ENCODE data around the gene C16orf96. TPM values are rescaled to one million over a fixed set of nuclear protein-coding genes. Genes with fewer than 3 reads are reported as not detected.
A peak's percentile ranks its signal among the peaks of the same experiment; 100 is the strongest.

The C16orf96 gene
- total and polyA plus RNA-seq, 5 donors from 2014 or later: 0.17 TPM; not detected in 4

GRCh38 chr16:4607841-4608703, 51.9 kb downstream of the C16orf96 start:
- Histone ChIP-seq H3K4me3 (ENCODE audit: low read depth, low read length) (no peak overlapping the region), H3K4me1 (ENCODE audit: control insufficient read depth, insufficient read depth, low read length, poor library complexity, severe bottlenecking) (peaks cover 14% of the 10 kb centered on the region), H3K36me3 (ENCODE audit: control insufficient read depth, insufficient read depth, low read length) (peaks cover 10% of the 10 kb centered on the region), H3K27me3 (ENCODE audit: control insufficient read depth, insufficient read depth, low read length) (no peaks in the 10 kb centered on the region), H3K27ac (ENCODE audit: insufficient read depth, low read length, poor library complexity, severe bottlenecking) (no peak overlapping the region), H3K9me3 (ENCODE audit: control insufficient read depth in 2 of 2, low read length in 2 of 2) (no peaks in the 10 kb centered on the region)
- peak overlapping the region in 2 of 4 donors; percentile 47 to 49 for H3K4me3 Mint-ChIP-seq
- no peaks in the 10 kb centered on the region for H3K36me3 Mint-ChIP-seq
- H3K27ac Mint-ChIP-seq: peak overlapping the region in 1 of 3 donors; percentile 38
- no peaks in the 10 kb centered on the region for H3K9me3 Mint-ChIP-seq
- ATAC-seq (ENCODE audit: low read depth in 2 of 2) (no peak), DNase-seq (no peak)
- no peaks in the 10 kb centered on the region for H3K27me3 Mint-ChIP-seq
- peaks cover 0 to 15% (median 0%) of the 10 kb centered on the region in 4 donors for H3K4me1 Mint-ChIP-seq

- Mint-ChIP-seq H3K27ac (peak overlapping the region in 1 of 3 donors; percentile 38), H3K27me3 (no peaks in the 10 kb centered on the region), H3K36me3 (no peaks in the 10 kb centered on the region), H3K4me3 (peak overlapping the region in 1 of 4 donors; percentile 49), H3K9me3 (no peaks in the 10 kb centered on the region), H3K4me1 (peaks cover 0 to 19% (median 0%) of the 10 kb centered on the region in 4 donors)
- Histone ChIP-seq H3K27me3 (ENCODE audit: control insufficient read depth, insufficient read depth, low read length) (no peaks in the 10 kb centered on the region), H3K36me3 (ENCODE audit: control insufficient read depth, insufficient read depth, low read length) (peaks cover 10% of the 10 kb centered on the region), H3K4me3 (ENCODE audit: low read depth, low read length) (no peak overlapping the region), H3K27ac (ENCODE audit: insufficient read depth, low read length, poor library complexity, severe bottlenecking) (no peak overlapping the region), H3K9me3 (ENCODE audit: control insufficient read depth in 2 of 2, low read length in 2 of 2) (no peaks in the 10 kb centered on the region), H3K4me1 (ENCODE audit: control insufficient read depth, insufficient read depth, low read length, poor library complexity, severe bottlenecking) (peaks cover 19% of the 10 kb centered on the region)
- DNase-seq (no peak), ATAC-seq (ENCODE audit: low read depth in 2 of 2) (no peak)
Observed at GRCh38 chr16:4608704-4608980, 52.5 kb downstream of the C16orf96 start.

GRCh38 chr16:4609200-4610010, 53.3 kb downstream of the C16orf96 start:
- DNase-seq (no peak), ATAC-seq (ENCODE audit: low read depth in 2 of 2) (no peak)
- Mint-ChIP-seq H3K4me3 (no peak overlapping the region), H3K27ac (no peak overlapping the region), H3K9me3 (no peaks in the 10 kb centered on the region), H3K27me3 (no peaks in the 10 kb centered on the region), H3K36me3 (no peaks in the 10 kb centered on the region), H3K4me1 (peaks cover 0 to 22% (median 0%) of the 10 kb centered on the region in 4 donors)
- no peaks in the 10 kb centered on the region for H3K9me3 ChIP-seq (ENCODE audit: control insufficient read depth in 2 of 2, low read length in 2 of 2)
- no peaks in the 10 kb centered on the region for H3K27me3 ChIP-seq (ENCODE audit: control insufficient read depth, insufficient read depth, low read length)
- no peak overlapping the region for H3K27ac ChIP-seq (ENCODE audit: insufficient read depth, low read length, poor library complexity, severe bottlenecking)
- peaks cover 23% of the 10 kb centered on the region for H3K4me1 ChIP-seq (ENCODE audit: control insufficient read depth, insufficient read depth, low read length, poor library complexity, severe bottlenecking)
- H3K36me3 ChIP-seq (ENCODE audit: control insufficient read depth, insufficient read depth, low read length): peaks cover 10% of the 10 kb centered on the region
- H3K4me3 ChIP-seq (ENCODE audit: low read depth, low read length): no peak overlapping the region

GRCh38 chr16:4610011-4611005, 54.2 kb downstream of the C16orf96 start:
- peaks cover 0 to 24% (median 0%) of the 10 kb centered on the region in 4 donors for H3K4me1 Mint-ChIP-seq
- no peaks in the 10 kb centered on the region for H3K9me3 Mint-ChIP-seq
- H3K4me3 Mint-ChIP-seq: no peak overlapping the region

GRCh38 chr16:4611337-4612021, 55.3 kb downstream of the C16orf96 start:
- Mint-ChIP-seq H3K27me3 (no peaks in the 10 kb centered on the region), H3K4me1 (peaks cover 0 to 35% (median 5%) of the 10 kb centered on the region in 4 donors), H3K4me3 (peak overlapping the region; percentile 7 to 63 (median 48)), H3K9me3 (no peaks in the 10 kb centered on the region), H3K36me3 (no peaks in the 10 kb centered on the region), H3K27ac (peak overlapping the region in 2 of 3 donors; percentile 51 to 84)
- Histone ChIP-seq H3K9me3 (ENCODE audit: control insufficient read depth in 2 of 2, low read length in 2 of 2) (no peaks in the 10 kb centered on the region), H3K4me3 (ENCODE audit: low read depth, low read length) (no peak overlapping the region), H3K27ac (ENCODE audit: insufficient read depth, low read length, poor library complexity, severe bottlenecking) (no peak overlapping the region), H3K27me3 (ENCODE audit: control insufficient read depth, insufficient read depth, low read length) (no peaks in the 10 kb centered on the region), H3K4me1 (ENCODE audit: control insufficient read depth, insufficient read depth, low read length, poor library complexity, severe bottlenecking) (peaks cover 37% of the 10 kb centered on the region), H3K36me3 (ENCODE audit: control insufficient read depth, insufficient read depth, low read length) (peaks cover 10% of the 10 kb centered on the region)
- ATAC-seq (ENCODE audit: low read depth in 2 of 2) (no peak), DNase-seq (no peak)

More at GRCh38 chr16:4610011-4611005, 54.2 kb downstream of the C16orf96 start:
- H3K27ac Mint-ChIP-seq: no peak overlapping the region
- ATAC-seq (ENCODE audit: low read depth in 2 of 2): no peak
- H3K36me3 Mint-ChIP-seq: no peaks in the 10 kb centered on the region
- no peak overlapping the region for H3K27ac ChIP-seq (ENCODE audit: insufficient read depth, low read length, poor library complexity, severe bottlenecking)
- no peaks in the 10 kb centered on the region for H3K9me3 ChIP-seq (ENCODE audit: control insufficient read depth in 2 of 2, low read length in 2 of 2)
- peaks cover 29% of the 10 kb centered on the region for H3K4me1 ChIP-seq (ENCODE audit: control insufficient read depth, insufficient read depth, low read length, poor library complexity, severe bottlenecking)
- H3K4me3 ChIP-seq (ENCODE audit: low read depth, low read length): no peak overlapping the region
- H3K27me3 Mint-ChIP-seq: no peaks in the 10 kb centered on the region
- DNase-seq: no peak
- H3K27me3 ChIP-seq (ENCODE audit: control insufficient read depth, insufficient read depth, low read length): no peaks in the 10 kb centered on the region
- peaks cover 10% of the 10 kb centered on the region for H3K36me3 ChIP-seq (ENCODE audit: control insufficient read depth, insufficient read depth, low read length)

- peaks cover 10% of the 10 kb centered on the region for H3K36me3 ChIP-seq (ENCODE audit: control insufficient read depth, insufficient read depth, low read length)
- peaks cover 47% of the 10 kb centered on the region for H3K4me1 ChIP-seq (ENCODE audit: control insufficient read depth, insufficient read depth, low read length, poor library complexity, severe bottlenecking)
- ATAC-seq (ENCODE audit: low read depth in 2 of 2) (no peak), DNase-seq (no peak)
- peaks cover 0 to 41% (median 8%) of the 10 kb centered on the region in 4 donors for H3K4me1 Mint-ChIP-seq
- no peaks in the 10 kb centered on the region for H3K9me3 ChIP-seq (ENCODE audit: control insufficient read depth in 2 of 2, low read length in 2 of 2)
- no peaks in the 10 kb centered on the region for H3K36me3 Mint-ChIP-seq
- no peak overlapping the region for H3K4me3 ChIP-seq (ENCODE audit: low read depth, low read length)
- H3K27ac ChIP-seq (ENCODE audit: insufficient read depth, low read length, poor library complexity, severe bottlenecking): no peak overlapping the region
- peak overlapping the region in 3 of 4 donors; percentile 32 to 88 (median 85) for H3K4me3 Mint-ChIP-seq
- no peaks in the 10 kb centered on the region for H3K9me3 Mint-ChIP-seq
- peak overlapping the region in 2 of 3 donors; percentile 52 to 63 for H3K27ac Mint-ChIP-seq
- H3K27me3 Mint-ChIP-seq: no peaks in the 10 kb centered on the region
- no peaks in the 10 kb centered on the region for H3K27me3 ChIP-seq (ENCODE audit: control insufficient read depth, insufficient read depth, low read length)
Observed at GRCh38 chr16:4612474-4612931, 56.4 kb downstream of the C16orf96 start.

All from CD4-positive, CD25-positive, alpha-beta regulatory T cell (primary cell).